Medulla oblongata (tissue), 1 donor: ENCODE measurements around the gene EPB42.
"Not testable (repeated sequence)": the region's sequence is repeated elsewhere in the genome, so short reads cannot be mapped to it uniquely, and the experiment has no call there.

Experiments used
- DNase-seq: peaks from one replicate; pipeline ENCODE4 v3.0.0-alpha.2; 2015; ENCODE audit errors: extremely low spot score

EPB42 gene

DNA sequence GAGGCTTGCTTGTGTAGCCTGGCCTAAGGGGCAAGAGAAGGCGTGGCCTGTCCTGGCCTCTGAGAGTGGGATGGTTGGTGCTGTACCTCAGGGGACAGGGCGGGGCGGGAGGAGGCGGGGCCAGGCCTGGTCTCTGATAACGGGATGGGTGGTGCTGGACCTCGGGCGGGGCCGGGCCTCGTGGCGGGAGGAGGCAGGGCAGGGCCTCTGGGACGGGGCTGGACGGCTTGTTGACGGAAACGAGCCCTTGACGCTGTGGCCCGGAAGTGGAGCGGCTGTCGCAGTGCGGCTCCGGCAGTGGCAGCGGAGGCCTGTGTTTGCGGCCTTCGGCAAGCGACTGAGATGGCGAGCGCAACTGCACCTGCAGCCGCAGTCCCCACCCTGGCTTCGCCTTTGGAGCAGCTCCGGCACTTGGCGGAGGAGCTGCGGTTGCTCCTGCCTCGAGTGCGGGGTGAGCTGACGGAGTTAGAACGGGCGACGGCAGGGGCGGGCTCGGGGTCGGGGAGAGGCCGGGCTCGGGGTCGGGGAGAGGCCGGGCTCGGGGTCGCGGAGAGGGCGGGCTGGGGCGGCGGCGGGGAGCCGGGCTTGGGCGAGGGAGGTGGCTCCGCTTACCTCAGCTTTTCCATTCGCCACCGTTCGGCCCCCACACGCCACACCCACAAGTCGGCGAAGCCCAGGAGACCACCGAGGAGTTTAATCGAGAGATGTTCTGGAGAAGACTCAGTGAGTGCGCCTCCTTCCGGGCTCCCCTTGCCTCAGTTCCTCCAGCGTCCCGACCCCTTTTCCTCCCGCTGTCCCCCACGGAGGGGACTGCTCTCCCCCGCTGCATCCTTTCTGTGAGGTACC lies 35.4 kb downstream of the EPB42 start, which contains the start of gene CCNDBP1:
TSS of gene CCNDBP1 (plus strand) at position 247 of the 846 bp plus-strand sequence. CDS start at position 343, 96 bp downstream.
- peak; percentile 77 for DNase-seq

GRCh38 chr15:43184407-43185124 lies 36.3 kb downstream of the EPB42 start:
- DNase-seq: no peak

GRCh38 chr15:43183270-43183669 lies 37.5 kb downstream of the EPB42 start:
- DNase-seq: no peak

DNA sequence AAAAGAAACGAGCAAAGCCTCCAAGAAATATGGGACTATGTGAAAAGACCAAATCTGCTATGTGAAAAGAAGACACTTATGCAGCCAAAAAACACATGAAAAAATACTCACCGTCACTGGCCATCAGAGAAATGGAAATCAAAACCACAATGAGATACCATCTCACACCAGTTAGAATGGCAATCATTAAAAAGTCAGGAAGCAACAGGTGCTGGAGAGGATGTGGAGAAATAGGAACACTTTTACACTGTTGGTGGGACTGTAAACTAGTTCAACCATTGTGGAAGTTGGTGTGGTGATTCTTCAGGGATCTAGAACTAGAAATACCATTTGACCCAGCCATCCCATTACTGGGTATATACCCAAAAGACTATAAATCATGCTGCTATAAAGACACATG lies 43.7 kb downstream of the EPB42 start:
- DNase-seq: not testable (repeated sequence)

DNA sequence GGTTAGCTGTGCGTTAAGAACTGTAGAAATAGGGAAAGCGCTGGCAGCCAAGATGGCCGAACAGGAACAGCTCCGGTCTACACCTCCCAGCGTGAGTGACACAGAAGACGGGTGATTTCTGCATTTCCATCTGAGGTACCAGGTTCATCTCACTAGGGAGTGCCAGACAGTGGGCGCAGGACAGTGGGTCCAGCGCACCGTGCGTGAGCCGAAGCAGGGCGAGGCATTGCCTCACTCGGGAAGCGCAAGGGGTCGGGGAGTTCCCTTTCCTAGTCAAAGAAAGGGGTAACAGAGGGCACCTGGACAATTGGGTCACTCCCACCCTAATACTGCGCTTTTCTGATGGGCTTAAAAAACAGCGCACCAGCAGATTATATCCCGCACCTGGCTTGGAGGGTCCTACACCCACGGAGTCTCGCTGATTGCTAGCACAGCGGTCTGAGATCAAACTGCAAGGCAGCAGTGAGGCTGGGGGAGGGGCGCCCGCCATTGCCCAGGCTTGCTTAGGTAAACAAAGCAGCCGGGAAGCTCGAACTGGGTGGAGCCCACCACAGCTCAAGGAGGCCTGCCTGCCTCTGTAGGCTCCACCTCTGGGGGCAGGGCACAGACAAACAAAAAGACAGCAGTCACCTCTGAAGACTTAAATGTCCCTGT lies 45.0 kb downstream of the EPB42 start:
- not testable (repeated sequence) for DNase-seq

GRCh38 chr15:43169888-43170287 lies 50.9 kb downstream of the EPB42 start:
- no peak for DNase-seq

- DNase-seq: peak; percentile 24
Measured at GRCh38 chr15:43168192-43169107, 52.4 kb downstream of the EPB42 start.

DNA sequence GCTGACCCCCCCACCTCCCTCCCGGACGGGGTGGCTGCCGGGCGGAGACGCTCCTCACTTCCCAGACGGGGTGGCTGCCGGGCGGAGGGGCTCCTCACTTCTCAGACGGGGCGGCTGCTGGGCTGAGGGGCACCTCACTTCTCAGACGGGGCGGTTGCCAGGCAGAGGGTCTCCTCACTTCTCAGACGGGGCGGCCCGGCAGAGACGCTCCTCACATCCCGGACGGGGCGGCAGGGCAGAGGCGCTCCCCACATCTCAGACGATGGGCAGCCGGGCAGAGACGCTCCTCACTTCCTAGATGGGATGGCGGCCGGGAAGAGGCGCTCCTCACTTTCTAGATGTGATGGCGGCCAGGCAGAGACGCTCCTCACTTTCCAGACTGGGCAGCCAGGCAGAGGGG lies 53.6 kb downstream of the EPB42 start:
- DNase-seq: not testable (repeated sequence)

GRCh38 chr15:43165801-43166325 lies 55.0 kb downstream of the EPB42 start:
- no peak for DNase-seq

DNA sequence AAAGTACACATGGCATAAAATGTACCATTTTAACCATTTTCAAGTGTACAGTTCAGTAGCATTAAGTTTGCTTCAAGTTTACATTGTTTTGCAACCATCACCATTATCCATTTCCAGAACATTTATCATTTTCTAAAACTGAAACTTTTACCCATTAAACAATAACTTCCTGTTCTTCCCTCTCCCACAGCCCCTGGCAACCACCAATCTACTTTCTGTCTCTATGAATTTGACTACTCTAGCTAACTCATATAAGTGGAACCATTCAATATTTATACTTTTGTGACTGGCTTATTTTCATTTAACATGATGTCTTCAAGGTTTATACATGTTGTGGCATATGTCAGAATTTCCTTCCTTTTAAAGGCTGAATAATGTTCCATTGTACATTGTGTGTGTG lies 67.5 kb downstream of the EPB42 start:
- no peak for DNase-seq

- DNase-seq: no peak
Measured at GRCh38 chr15:43151688-43152087, 69.1 kb downstream of the EPB42 start.

- no peak for DNase-seq
Measured at GRCh38 chr15:43150191-43150929, 70.5 kb downstream of the EPB42 start.
